Measurements from ENCODE around the gene ATP8B1. TPM values are rescaled to one million over a fixed set of nuclear protein-coding genes. Genes with fewer than 3 reads are reported as not detected.

ATP8B1 gene
- total and polyA plus RNA-seq, 2 of the 4 experiments (the other 2 are of a cell fraction): 64.3 to 136 TPM

- intact Hi-C loops (cut with micrococcal nuclease): loop anchor here (10.0 kb wide), 2 partner anchors 220 to 250 kb away; no protein-coding TSS in a partner anchor
- no peak overlapping the region for H3K18ac ChIP-seq (ENCODE audit: low read depth, low read length)
- H2AK9ac ChIP-seq (replicated peaks; ENCODE audit: low read depth, low read length, poor library complexity): no peak overlapping the region
- H3K36me3 ChIP-seq (ENCODE audit: control insufficient read depth, insufficient read depth, low read length): no peaks in the 10 kb centered on the region
- H4K91ac ChIP-seq (ENCODE audit: insufficient read depth, low read depth, low read length): no peak overlapping the region
- no peak overlapping the region for H2BK5ac ChIP-seq (ENCODE audit: low read depth, low read length, poor library complexity, severe bottlenecking)
- no peaks in the 10 kb centered on the region for H3K9me3 ChIP-seq (ENCODE audit: control insufficient read depth, insufficient read depth, low read length)
- no peak overlapping the region for H3K4ac ChIP-seq (ENCODE audit: low read depth, low read length)
- H2BK20ac ChIP-seq (ENCODE audit: low read depth, low read length): no peak overlapping the region
- no peak overlapping the region for H2AFZ ChIP-seq (replicated peaks; ENCODE audit: low read length, poor library complexity)
- no peak overlapping the region for H2BK15ac ChIP-seq (ENCODE audit: low read depth, low read length)
- 0 out of 2 replicates have a peak, but pooled peaks have one; percentile 21 for ATAC-seq (ENCODE audit: low read depth)
- H3K27ac ChIP-seq (ENCODE audit: insufficient read depth, low read length): no peak overlapping the region
- H3K23ac ChIP-seq (ENCODE audit: low read depth, low read length): no peak overlapping the region
- no peak overlapping the region for H2BK120ac ChIP-seq (ENCODE audit: low read depth, low read length)
- no peak overlapping the region for H3K4me2 ChIP-seq (ENCODE audit: low read depth, low read length)
- H4K8ac ChIP-seq (ENCODE audit: low read depth in 2 of 2, low read length in 2 of 2): no peak overlapping the region
- H3K14ac ChIP-seq (replicated peaks; ENCODE audit: low read depth, low read length): no peak overlapping the region
- no CpG with 5 or more reads among the region's 4 CpGs for WGBS, 2 experiments (ENCODE audit: extremely low coverage in 2 of 2, insufficient read length in 1 of 2)
- dilution Hi-C loops (cut with HindIII; ENCODE audit: low sequenced_read_pairs, unreplicated experiment): no loop called here
- no peak overlapping the region for H2AK5ac ChIP-seq (ENCODE audit: low read depth, low read length)
- BruUV-seq (replicated peaks): no TSS peak
- no peaks in the 10 kb centered on the region for H4K20me1 ChIP-seq (ENCODE audit: insufficient read depth, low read length)
- H3K4me1 ChIP-seq (ENCODE audit: control insufficient read depth, insufficient read depth, low read length): peaks cover under 1% of the 10 kb centered on the region; the same call in 1 of the 2 replicates
- TF ChIP-seq NFE2L2 (IDR thresholded peaks at IDR 0.05; ENCODE audit: low read depth, low read length) (no peak), MAZ (IDR thresholded peaks at IDR 0.05; ENCODE audit: borderline replicate concordance, low read depth, low read length) (no peak), MXI1 (IDR thresholded peaks at IDR 0.05; ENCODE audit: borderline replicate concordance, low read depth, low read length) (no peak), RCOR1 (IDR thresholded peaks at IDR 0.05; ENCODE audit: insufficient replicate concordance, low read length) (no peak), USF2 (IDR thresholded peaks at IDR 0.05; ENCODE audit: low read depth, low read length) (no peak), CHD1 (IDR thresholded peaks at IDR 0.05; ENCODE audit: low read depth, low read length) (no peak), FOS (IDR thresholded peaks at IDR 0.05; ENCODE audit: low read depth, low read length) (no peak), SMC3 (IDR thresholded peaks at IDR 0.05; ENCODE audit: low read depth, low read length) (no peak), RAD21 (IDR thresholded peaks at IDR 0.05; ENCODE audit: low read length) (no peak), CTCF (conservative IDR thresholded peaks at IDR 0.05; ENCODE audit: low read depth, low read length) (no peak)
- ChIA-PET CTCF (interaction anchor here (0.6 kb wide), 1 partner anchor 10 kb away, joined by 3 read pairs; no protein-coding TSS in a partner anchor), POLR2A (ENCODE audit: unreplicated experiment) (interaction anchor here (0.6 kb wide), 1 partner anchor 1805 kb away, joined by 4 read pairs; no protein-coding TSS in a partner anchor)
- H3K79me1 ChIP-seq (ENCODE audit: low read depth in 1 of 2, low read length in 2 of 2): peaks cover 8 to 15% of the 10 kb centered on the region in 2 experiments
- in situ Hi-C loops (cut with MboI; ENCODE audit: low sequenced_read_pairs): loop anchor here (25.0 kb wide), 2 partner anchors 477 to 852 kb away; no protein-coding TSS in a partner anchor
- no peak overlapping the region for H3K56ac ChIP-seq (ENCODE audit: extremely low read depth, insufficient read depth, low read length)
- DNase-seq: peak; percentile 66
- no peak overlapping the region for H4K5ac ChIP-seq (ENCODE audit: low read depth, low read length)
- no peak overlapping the region for H3K9ac ChIP-seq (ENCODE audit: low read depth, low read length)
- no peak overlapping the region for H3K4me3 ChIP-seq (ENCODE audit: insufficient read depth, low read depth, low read length)
- H3K9me1 ChIP-seq (ENCODE audit: insufficient read depth, low read length): no peaks in the 10 kb centered on the region
- H3K27me3 ChIP-seq (ENCODE audit: control insufficient read depth, insufficient read depth, low read length): no peaks in the 10 kb centered on the region
Measured at GRCh38 chr18:57635003-57635822, 167.9 kb downstream of the ATP8B1 start.
